ENCODE data around the gene EFCAB11.

EFCAB11 gene

DNA sequence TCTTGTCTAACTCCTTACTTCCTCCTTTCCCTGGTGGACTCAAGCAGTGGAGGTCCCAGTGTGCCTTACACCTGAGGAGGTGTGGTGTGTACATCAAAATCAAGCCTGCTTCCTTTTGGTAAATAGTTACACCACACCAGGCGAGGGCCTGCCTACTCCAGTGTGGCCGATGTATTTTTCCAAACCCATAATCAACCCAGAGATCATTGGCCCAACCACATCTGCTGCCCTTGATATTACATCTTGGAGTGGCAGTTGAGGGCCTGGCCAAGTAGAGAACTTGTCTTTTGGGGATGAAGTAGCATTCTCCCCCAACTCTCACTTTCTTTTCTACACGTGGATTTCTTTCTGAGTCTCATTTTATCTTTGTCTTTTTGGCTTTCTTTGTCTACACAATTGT is 187.4 kb downstream of the EFCAB11 start:
- no peak for DNase-seq (ENCODE audit: low spot score)

DNA sequence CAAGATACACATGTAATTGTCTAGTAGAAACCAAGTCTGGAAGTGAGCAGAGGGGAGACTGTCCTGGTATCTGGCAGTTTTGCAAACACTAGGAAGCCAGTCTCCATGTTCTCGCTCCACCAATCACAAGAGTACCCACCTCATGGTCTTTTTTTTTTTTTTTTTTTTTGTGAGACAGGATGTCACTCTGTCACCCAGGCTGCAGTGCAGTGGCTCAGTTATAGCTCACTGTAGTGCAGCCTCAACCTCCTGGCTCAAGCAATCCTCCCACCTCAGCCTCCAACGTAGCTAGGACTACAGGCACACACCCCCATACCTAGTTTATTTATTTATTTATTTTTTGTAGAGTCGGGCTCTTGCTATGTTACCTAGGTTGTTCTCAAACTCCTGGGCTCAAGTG is 189.2 kb downstream of the EFCAB11 start:
- DNase-seq (ENCODE audit: low spot score): no peak

DNA sequence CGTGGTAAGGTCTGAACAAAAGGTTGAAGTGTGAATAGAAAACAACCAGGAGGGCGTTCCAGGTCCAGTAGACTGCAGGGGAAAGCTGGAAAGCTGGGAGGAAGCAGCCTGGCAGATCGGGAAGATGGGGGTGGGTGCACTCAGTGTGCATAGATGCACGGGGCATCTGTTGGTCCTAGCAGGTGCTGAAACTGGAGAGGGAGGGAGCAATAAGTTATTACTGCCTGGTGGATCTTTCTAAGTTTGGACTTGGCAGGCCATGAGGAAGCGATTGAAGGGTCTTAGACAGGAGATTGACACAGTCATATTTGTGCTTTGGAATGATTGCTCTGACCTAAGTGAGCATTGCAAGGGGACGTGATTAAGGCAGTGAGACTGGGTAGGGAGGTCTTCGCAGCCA is 194.4 kb downstream of the EFCAB11 start:
- DNase-seq (ENCODE audit: low spot score): no peak

DNA sequence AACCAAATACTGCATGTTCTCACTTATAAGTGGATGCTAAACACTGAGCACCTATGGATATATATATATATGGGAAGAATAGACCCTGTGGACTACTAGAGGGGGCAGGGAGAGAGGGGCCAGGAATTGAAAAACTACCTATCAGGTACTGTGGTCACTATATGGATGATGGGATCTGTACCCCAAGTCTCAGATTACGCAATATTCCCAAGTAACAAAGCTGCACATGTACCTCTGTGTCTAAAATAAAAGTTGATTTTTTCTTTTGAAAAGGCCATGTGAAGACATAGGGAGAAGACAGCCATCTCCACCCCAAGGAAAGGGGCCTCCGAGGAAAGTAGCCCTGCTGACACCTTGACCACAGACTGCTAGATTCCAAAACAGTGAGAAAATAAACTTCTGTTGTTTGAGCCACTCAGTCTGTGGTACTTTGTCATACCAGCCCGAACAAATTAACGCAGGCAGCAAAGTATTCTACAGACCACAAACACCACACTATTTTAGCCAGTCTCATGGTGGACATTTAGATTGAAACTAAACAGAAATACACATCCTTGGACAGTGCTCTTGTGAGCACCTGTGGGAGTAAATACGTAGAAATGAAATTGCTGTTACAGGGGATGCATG is 197.1 kb downstream of the EFCAB11 start:
- DNase-seq (ENCODE audit: low spot score): no peak

DNA sequence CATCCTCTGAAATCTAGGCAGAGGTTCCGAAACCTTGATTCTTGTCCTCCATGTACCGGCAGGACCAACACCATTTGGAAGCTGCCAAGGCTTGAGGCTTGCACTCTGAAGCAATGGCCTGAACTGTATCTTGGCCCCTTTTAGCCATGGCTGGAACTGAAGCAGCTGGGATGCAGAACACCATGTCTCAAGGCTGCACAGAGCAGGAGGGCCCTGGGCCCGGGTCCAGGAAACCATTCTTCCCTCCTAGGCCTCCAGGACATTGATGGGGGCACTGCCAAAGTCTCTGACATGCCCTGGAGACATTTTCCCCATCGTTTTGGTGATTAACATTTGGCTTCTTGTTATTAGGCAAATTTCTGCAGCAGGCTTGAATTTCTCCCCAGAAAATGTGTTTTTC is 198.7 kb downstream of the EFCAB11 start:
- DNase-seq (ENCODE audit: low spot score): no peak

DNA sequence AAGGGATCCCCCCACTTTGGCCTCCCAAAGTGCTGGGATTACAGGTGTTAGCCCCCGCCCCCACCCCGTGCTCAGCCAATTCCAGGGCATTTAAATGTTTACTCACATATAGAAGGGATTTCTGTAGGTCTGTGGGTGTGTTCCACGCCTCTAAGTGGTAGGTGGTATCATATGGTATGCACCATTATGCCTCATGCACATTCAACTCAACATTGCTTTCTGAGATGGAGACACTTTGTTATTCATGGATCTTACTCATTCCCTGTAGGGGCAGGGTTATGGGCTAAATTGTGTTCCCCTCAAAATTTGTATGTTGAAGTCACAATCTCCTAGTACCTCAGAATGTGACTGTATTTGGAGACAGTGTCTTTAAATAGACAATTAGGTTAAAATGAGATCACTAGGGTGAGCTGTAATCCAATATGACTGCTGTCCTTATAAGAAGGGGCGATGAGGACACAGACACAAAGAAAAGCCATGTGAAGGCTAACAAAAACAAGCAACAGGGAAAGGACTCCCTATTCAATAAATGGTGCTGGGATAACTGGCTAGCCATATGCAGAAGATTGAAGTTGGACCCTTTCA is 200.6 kb downstream of the EFCAB11 start:
- no peak for DNase-seq (ENCODE audit: low spot score)

DNA sequence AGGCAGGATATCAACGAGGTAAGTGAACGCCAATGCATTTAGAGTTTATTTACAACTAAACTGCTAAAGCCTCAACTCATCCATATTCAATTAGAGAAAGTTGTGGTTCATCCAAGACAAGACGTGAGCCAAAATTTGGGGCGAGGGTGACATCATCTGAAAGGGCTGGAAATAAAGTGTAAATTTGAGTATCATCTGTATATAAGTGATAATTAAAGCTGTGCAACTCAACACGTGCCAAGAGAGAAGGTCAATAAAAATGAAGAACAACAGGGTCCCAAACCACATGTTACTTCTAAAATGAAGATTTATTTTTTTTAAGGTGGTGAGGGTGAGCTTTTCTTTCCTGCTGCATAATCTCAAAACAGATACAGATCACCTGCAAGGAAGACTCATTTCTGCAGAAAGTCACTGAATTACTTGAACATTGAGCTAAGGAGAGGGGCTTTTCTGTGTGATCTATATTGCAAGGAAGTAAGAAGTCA is 203.6 kb downstream of the EFCAB11 start:
- DNase-seq (ENCODE audit: low spot score): no peak

DNA sequence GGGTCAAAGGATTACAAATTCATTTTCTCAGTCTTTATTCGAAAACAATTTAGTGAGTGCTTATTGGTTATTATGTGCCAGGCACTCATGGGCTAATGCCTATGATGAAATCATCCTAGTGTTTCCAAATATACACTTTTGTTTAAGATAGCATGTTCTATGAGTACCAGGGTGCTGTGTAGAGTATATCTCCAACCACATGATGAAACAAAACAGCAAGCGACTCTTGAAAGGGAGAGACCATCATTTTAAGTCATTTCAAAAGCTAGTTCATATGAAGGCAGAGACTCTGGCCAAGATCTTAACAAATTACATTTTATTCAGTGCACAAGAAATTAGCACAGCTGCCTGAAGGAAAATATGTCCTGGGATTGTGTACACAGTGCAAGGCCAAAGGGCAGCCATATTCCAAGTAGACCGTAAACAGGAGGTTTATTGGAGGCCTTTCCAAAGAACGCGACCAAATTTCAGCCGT is 204.2 kb downstream of the EFCAB11 start:
- no peak for DNase-seq (ENCODE audit: low spot score)

DNA sequence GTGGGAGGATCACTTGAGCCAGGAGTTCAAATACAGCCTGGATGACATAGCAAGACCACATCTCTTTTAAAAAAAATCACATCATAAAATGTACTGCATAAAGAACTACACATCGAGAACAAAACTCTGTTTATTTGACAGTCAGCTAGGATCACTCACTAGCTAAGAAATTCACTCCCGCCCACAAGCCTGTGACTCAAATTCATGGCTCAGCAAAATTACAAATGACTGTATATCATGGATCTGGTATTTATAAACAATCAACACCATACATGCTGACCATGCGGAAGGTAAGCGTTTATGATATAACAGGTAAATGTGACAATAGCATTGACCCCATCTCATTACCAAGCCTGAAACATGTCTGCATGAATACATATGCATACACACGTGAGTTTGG is 206.5 kb downstream of the EFCAB11 start:
- no peak for DNase-seq (ENCODE audit: low spot score)

DNA sequence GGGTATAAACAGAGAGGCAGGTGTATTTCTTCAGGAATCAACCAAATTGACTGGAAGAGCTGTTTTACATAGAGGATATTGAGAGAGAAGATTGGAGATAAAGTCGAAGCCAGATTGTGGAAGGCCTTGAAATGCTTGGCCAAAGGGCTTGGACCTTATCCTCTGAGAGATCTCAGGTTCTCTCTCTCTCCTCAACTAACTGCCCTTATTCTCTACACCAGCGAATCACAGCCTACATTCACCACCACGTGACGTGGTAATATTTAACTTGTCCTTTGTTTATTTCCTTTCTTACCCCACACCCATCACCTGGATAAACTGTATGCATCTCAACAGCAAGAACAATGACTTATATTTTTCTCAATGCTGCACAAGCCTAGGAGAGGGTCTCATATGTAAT is 207.4 kb downstream of the EFCAB11 start:
- no peak for DNase-seq (ENCODE audit: low spot score)

DNA sequence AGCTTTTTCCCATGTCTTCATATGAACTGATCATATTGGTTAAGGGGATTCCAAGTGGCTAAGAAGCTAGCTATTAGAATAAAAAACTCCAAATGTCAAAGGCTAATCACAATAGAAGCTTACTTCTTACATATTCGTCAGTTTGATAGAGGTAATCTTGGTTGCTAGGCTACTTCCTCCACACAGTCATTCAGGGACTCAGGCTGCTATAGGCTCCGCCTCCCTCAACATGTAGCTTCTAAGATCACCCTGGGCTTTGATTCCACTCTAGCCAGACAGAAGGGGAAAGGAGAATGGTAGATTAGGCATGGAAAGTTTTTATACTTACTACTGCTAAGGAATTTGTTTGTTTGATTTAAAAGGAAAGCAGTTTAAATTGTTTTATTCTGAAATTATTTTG is 207.9 kb downstream of the EFCAB11 start:
- no peak for DNase-seq (ENCODE audit: low spot score)

DNA sequence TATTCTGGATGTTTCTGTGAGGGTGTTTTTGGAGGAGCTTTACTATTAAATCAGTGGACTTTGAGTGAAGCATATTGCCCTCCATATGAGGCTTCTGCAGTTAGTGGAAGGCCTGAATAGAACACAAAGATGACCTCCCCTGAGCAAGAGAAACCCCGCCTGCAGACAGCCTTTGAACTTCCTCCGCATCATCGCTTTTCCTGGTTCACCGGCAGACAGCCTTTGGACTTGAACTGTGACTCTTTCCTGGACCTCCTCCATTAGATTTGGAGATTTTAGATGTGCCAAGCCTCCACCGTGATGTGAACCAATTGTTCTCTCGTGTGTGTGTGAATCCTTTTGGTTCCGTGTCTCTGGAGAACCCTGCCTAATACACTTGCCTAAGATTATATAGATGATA is 208.4 kb downstream of the EFCAB11 start:
- DNase-seq (ENCODE audit: low spot score): no peak

All from CD4-positive, alpha-beta T cell treated with Interleukin-15 for 4 hours (primary cell).